Colonic mucosa (tissue), 4 donors: ENCODE results near the gene SMARCB1. TPM values are rescaled to one million over a fixed set of nuclear protein-coding genes. Genes with fewer than 3 reads are reported as not detected.

ENCODE experiments used
- DNase-seq: peaks from one replicate; pipeline ENCODE4 v3.0.0-alpha.2; 2020
- H3K27ac ChIP-seq: fragments of 200-600 bp; one replicate; pipeline ENCODE4 v1.8.0; 2021
- H3K27me3 ChIP-seq: fragments of 200-600 bp; one replicate; pipeline ENCODE4 v1.8.0; 2021
- H3K36me3 ChIP-seq: fragments of 200-600 bp; one replicate; pipeline ENCODE4 v1.8.0; 2021
- H3K4me1 ChIP-seq: fragments of 200-600 bp; one replicate; pipeline ENCODE4 v1.8.0; 2021; ENCODE audit warnings: mild to moderate bottlenecking
- H3K4me3 ChIP-seq: fragments of 200-600 bp; one replicate; pipeline ENCODE4 v1.8.0; 2021
- H3K9ac ChIP-seq, 2 donors: one replicate each; pipeline ENCODE4 v1.7.0; 2013; ENCODE audit warnings: control low read depth in 2 of 2, low read depth in 2 of 2, low read length in 2 of 2
- H3K9me3 ChIP-seq: fragments of 200-600 bp; one replicate; pipeline ENCODE4 v1.8.0; 2021
- CTCF ChIP-seq: fragments of 200-600 bp; IDR thresholded peaks from one replicate; pipeline ENCODE4 v1.8.0; 2022; ENCODE audit warnings: antibody characterized with exemption, mild to moderate bottlenecking
- intact Hi-C: fragments of 100-400 bp; cut with DNase I; formaldehyde crosslinking; loops from one replicate; pipeline ENCODE4 v1.14.1; 2022
- total RNA-seq, 2 donors: library from RNA; stranded (reverse); fragmentation: NEBNext Ultra II Directional in 1 of 2; extraction: Animal tissue kit (Norgen Biotek cat#: 25700) in 1 of 2; gene quantifications; one replicate each; pipeline ENCODE4 v1.2.1, GENCODE V29; 2021
- donor health status: healthy.
- donor health status: DM: no; HTN: no; CAD: no.
- donor health status: DM: no; HTN: no; CAD: no.

Gene SMARCB1
- total RNA-seq, 2 donors from 2014 or later: 77.8 to 96.0 TPM

GRCh38 chr22:23801238-23801821 lies 14.6 kb downstream of the SMARCB1 start:
- Histone ChIP-seq H3K9ac (no peak overlapping the region), H3K36me3 (peaks cover 22% of the 10 kb centered on the region), H3K4me1 (no peaks in the 10 kb centered on the region), H3K4me3 (no peak overlapping the region), H3K9me3 (no peaks in the 10 kb centered on the region), H3K27me3 (no peaks in the 10 kb centered on the region), H3K27ac (no peak overlapping the region)
- TF ChIP-seq CTCF: no peak
- no peak for DNase-seq
- intact Hi-C loops: no loop called here

GRCh38 chr22:23801886-23802377 lies 15.2 kb downstream of the SMARCB1 start:
- H3K9ac ChIP-seq: no peak overlapping the region
- H3K4me1 ChIP-seq: no peaks in the 10 kb centered on the region
- no peak overlapping the region for H3K27ac ChIP-seq
- peaks cover 22% of the 10 kb centered on the region for H3K36me3 ChIP-seq
- intact Hi-C loops: no loop called here
- no peaks in the 10 kb centered on the region for H3K9me3 ChIP-seq
- no peak overlapping the region for H3K4me3 ChIP-seq
- no peak for DNase-seq
- no peaks in the 10 kb centered on the region for H3K27me3 ChIP-seq
- TF ChIP-seq CTCF: no peak

- Histone ChIP-seq H3K36me3 (peaks cover 22% of the 10 kb centered on the region), H3K4me1 (no peaks in the 10 kb centered on the region), H3K9me3 (no peaks in the 10 kb centered on the region), H3K9ac (no peak overlapping the region), H3K27ac (no peak overlapping the region), H3K27me3 (no peaks in the 10 kb centered on the region), H3K4me3 (no peak overlapping the region)
- TF ChIP-seq CTCF: no peak
- intact Hi-C loops: no loop called here
- no peak for DNase-seq
Observed at GRCh38 chr22:23803001-23803819, 16.4 kb downstream of the SMARCB1 start.

GRCh38 chr22:23804781-23805291 lies 18.1 kb downstream of the SMARCB1 start:
- intact Hi-C loops: no loop called here
- H3K4me1 ChIP-seq: no peaks in the 10 kb centered on the region
- no peak for DNase-seq
- peaks cover 22% of the 10 kb centered on the region for H3K36me3 ChIP-seq
- H3K9ac ChIP-seq: no peak overlapping the region
- no peaks in the 10 kb centered on the region for H3K9me3 ChIP-seq
- TF ChIP-seq CTCF: no peak
- H3K27ac ChIP-seq: no peak overlapping the region
- no peaks in the 10 kb centered on the region for H3K27me3 ChIP-seq
- no peak overlapping the region for H3K4me3 ChIP-seq

- no peak overlapping the region for H3K9ac ChIP-seq
- no peaks in the 10 kb centered on the region for H3K9me3 ChIP-seq
- H3K4me3 ChIP-seq: no peak overlapping the region
- peaks cover 17% of the 10 kb centered on the region for H3K36me3 ChIP-seq
- no peak for DNase-seq
- no peaks in the 10 kb centered on the region for H3K27me3 ChIP-seq
- no peaks in the 10 kb centered on the region for H3K4me1 ChIP-seq
- no peak for TF ChIP-seq CTCF
- intact Hi-C loops: no loop called here
- H3K27ac ChIP-seq: no peak overlapping the region
Observed at GRCh38 chr22:23806837-23807236, 20.1 kb downstream of the SMARCB1 start.
